Measurements from ENCODE around the gene SUPT20HL2.
"Not testable (repeated sequence)": the region's sequence is repeated elsewhere in the genome, so short reads cannot be mapped to it uniquely, and the experiment has no call there.

Gene SUPT20HL2

DNA sequence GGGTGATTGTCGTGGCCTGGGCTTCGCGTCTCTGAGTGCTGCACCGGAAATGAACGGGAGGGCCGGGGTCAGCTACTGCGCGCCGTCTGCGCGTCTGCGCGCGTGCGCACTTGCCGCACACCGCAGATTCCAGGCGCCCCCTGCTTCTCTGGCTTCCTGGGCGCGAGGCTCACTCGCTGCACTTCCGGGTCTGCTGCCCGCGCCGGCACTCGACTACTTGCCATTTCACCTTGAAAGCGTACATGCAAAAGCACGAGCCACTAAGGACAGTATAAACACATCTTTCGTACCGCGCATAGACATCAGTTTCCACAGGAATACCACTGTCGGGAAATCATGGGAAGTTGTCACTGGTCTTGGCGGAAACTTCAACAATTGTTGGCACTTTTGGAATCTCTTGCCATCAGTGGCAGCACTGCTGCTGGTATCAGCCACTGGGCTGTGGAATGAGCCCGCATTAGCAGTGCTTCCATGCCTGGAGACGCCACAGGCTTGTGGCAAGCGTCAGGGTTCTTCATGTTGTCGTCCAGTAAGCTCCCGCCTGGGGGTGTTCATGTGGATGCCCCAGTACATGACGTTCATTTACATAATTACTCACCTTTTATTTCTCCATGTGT is at the start of gene SUPT20HL2:
SUPT20HL2 (minus strand) TSS at position 51 of the 617 bp plus-strand sequence. CDS start 754 bp downstream, outside the sequence.
- DNase-seq (ENCODE audit: low read depth) = no peak

DNA sequence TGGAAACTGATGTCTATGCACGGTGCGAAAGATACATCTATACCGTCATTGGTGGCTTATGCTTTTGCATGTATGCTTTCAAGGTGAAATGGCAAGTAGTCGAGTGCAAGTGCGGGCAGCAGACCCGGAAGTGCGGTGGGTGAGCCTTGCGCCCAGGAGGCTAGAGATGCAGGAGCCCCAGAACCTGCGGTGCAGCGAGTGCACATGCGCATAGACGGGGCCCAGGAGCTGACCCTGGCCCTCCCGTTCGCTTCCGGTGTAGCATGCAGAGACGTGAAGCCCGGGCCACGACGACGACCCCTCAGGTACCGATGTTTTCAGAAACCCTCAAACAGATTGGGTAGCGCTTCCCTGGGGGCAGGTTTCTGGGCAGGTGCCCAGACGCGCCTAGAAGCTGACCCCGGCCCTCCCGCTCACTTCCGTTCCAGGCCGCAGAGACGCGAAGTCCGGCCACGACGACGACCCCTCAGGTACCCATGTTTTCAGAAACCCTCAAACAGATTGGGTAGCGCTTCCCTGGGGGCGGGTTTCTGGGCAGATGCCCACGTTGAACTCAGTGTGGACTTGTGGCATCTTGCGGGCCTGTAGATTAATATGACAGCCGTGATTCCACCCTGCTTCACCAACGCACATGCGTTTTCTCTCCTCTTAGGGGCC is 48.3 kb upstream of the SUPT20HL2 start:
- DNase-seq (ENCODE audit: low read depth) = not testable (repeated sequence)

DNA sequence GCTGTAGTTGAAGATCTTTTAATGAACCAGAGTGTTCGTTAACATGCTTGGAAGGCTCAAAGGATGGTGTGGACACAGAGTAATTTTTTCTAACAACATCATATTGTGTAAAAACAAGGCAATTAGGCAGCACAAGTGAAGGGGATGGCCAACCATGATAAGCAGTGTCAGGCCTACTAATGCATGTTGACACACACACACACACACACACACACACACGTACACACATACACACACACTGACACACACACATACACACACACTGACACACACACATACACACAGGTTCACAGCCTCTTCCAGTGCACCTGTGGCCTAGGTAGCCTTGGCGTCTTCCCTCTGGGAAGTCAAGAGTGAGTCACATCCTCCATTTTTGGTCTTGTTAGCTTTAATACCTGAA is 46.4 kb upstream of the SUPT20HL2 start, which contains the start of gene SUPT20HL1:
SUPT20HL1 (plus strand) TSS at position 368 of the 400 bp plus-strand sequence. CDS start 2,122 bp downstream, outside the sequence.
- DNase-seq (ENCODE audit: low read depth) = no peak

DNA sequence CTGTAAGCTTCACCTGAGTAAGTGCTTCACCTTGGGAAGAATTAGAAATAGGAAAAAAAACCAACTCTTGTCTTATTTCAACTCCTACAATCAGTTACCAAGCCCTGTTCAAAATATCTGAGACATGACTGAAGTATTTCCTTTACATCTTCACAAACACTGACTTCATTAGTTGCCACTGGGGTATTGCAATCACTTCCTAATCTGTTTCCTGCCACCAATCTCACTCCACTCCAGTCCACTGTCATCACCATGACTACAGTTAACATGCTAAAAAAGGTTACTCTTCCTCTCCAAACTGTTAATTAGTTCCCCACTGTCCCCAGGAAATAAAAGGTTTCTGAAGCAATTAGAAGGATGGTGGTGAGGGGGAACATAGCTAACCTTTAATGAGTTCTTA is 43.2 kb upstream of the SUPT20HL2 start:
- DNase-seq (ENCODE audit: low read depth) = no peak

DNA sequence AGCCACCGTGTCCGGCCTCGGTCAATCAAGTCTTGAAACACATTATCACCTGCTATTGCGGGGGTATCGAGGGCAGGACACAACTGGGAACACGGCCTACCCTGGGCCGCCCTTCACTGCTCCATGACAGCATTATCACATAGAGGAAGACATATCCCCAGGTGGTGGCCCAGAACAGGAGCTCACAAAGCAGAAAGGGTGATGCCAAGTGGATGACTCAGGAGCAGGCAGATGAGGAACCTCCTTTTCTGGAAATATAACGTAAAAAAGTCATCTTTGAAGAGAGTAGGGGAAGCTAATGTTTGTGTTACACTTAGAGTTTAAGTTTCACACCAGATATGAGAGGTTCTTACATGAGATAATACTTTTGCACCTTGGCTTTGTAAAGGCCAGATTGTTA is 41.2 kb upstream of the SUPT20HL2 start:
- DNase-seq (ENCODE audit: low read depth) = no peak

DNA sequence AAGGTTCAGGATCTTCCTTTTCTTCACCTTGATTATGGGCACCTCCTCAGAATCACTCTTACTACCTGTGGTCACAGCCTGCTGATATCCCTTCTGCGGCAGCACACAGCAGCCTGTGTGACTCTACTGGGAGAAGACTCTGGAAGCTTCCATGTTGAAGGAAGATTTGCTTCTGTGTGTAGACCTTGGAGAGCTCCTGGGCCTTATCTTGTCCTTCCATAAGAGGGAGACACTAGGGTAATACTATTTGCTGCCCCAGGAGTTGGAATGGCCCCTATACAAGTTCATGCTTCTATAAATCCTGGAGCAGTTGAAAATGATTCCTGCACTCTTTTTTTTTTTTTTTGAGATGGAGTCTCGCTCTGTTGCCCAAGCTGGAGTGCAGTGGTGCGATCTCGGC is 36.3 kb upstream of the SUPT20HL2 start:
- DNase-seq (ENCODE audit: low read depth) = no peak

DNA sequence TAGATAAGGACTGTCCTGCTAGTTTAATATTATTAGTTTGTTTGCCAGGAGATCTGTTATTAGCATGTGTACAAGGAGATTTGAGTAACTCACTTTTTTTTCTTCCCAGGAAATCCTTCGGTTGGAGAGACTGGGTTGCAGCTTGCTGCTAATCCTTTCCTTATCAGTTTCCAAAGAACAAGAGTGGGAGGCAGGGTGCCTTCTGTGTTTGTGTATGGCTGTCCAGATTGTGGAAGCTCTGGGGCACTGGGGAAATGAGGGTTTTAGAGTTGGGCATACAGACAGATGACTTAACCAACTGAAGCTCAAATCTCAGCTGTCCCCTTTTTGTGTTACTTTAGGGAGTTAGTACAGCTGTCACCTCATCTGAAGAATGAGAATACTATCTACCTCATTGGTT is 34.0 kb upstream of the SUPT20HL2 start:
- no peak for DNase-seq (ENCODE audit: low read depth)

DNA sequence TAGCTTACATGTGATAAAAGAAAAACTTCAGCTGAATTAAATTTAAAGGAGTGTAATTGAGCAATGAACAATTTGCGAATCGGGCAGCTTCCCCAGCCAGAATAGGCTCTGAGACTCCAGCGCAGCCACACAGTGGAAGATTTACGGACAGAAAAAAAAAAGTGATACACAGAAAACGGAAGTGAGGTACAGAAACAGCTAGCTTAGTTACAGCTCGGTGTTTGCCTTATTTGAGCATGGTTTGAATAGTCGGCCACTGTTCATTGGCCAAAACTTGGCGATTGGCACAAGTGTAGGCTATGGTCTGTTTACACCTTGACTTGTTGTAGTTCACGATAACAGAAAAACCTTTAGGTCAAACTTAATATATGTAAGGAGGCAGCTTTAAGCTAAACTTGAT is 29.9 kb upstream of the SUPT20HL2 start:
- no peak for DNase-seq (ENCODE audit: low read depth)

DNA sequence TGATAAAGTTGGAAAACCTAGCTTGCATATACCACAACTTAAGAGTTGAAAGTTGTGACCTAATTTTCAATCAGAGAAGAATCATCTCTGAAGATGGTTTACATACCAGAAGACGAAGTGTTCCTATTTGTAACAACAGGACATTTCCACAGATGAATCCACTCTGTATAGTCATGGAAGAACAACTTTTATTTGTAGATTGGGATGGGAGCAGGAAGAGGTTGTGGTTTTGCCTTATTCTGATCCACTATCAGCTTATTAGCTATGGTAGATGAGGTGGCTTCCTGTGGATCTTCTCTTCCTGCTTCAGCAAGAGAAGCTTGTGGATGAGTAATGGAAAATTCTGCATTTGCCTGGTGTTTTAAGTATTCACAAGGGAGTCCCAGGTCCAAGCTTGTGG is 27.9 kb upstream of the SUPT20HL2 start:
- DNase-seq (ENCODE audit: low read depth) = no peak

DNA sequence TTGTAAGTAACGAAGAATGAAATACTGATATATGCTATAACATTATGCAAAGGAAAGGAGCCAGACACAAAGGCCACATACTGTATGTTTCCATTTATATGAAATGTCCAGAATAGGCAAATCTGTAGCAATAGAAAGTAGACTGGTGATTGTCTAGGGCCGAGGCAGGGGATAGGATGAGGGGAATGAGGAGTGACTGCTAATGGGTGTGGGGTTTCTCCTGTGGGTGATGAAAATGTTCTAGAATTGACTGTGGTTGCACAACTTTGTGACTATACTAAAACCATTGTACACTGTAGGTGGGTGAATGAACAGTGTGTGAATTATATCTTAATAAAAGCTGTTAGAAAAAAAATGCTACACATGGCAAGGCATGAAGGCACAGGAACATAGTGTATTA is 26.6 kb upstream of the SUPT20HL2 start:
- DNase-seq (ENCODE audit: low read depth) = no peak

DNA sequence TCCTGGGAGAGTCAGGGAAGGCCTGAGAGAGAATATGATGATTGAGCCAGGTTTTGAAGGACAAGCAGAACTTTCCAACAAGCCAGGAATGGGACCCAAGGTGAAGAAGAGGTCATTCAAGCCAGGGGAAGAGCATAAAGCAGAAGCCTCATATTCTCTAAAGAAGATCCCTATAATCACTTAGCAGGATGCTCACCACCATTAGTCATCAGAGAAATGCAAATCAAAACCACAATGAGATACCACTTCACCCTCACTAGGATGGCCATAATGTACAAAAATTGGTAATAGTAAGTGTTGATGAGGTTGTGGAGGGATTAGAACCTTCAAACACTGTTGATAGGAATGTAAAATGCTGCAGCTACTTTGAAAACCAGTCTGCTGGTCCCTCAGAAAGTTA is 26.0 kb upstream of the SUPT20HL2 start:
- DNase-seq (ENCODE audit: low read depth) = no peak

DNA sequence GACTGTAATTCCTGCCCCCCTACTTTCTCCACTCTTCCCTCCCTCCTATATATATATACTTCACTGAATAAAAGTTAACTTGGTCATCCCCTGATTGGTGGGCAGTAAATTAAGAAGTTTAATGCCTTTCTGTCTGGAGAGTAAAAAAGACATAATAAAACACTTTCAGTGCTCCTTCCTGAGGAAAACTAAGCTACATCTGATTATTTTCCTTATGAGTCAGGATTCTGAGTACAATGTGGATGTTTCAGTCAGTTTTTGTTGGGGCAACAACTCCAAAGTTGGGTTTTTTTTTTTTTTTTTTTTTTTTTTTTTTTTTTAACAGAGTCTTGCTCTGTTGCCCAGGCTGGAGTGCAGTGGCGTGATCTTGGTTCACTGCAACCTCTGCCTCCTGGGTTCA is 22.0 kb upstream of the SUPT20HL2 start:
- no peak for DNase-seq (ENCODE audit: low read depth)

DNA sequence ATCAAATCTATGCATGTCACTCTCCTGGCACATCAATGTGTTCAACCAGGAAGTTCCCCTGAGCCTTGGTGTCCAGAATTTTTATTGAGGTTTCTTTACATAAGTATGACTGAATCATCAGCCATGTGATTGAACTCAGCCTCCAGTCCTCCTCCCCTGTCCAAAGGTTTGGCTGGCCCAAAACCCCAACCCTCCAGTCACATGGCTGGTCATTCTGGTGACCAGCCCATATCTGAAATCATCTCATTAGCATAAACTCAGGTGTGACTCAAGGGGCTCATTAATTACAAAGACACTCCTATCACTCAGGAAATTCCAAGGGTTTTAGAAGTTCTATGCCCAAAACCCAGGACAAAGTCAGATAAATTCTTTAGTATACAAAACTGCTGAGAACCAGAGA is 20.6 kb upstream of the SUPT20HL2 start:
- no peak for DNase-seq (ENCODE audit: low read depth)

DNA sequence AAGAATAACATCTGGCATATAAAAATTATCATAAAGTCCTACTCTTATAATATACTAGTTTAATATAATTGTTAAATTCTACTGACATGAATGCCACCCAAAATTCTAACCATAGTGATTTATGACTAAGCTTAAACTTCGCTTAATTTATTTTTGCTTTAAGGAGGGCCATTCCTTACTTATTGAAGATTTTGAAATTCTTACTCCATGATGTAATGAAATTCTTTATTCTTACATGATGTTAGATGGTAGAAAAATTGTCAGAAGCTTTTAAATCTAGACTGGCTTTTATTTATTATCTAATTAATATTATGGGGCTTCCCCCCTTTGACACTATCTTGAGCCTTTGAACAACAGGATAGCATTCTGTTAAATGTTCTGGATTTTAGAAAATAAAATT is 19.5 kb upstream of the SUPT20HL2 start:
- DNase-seq (ENCODE audit: low read depth) = no peak

DNA sequence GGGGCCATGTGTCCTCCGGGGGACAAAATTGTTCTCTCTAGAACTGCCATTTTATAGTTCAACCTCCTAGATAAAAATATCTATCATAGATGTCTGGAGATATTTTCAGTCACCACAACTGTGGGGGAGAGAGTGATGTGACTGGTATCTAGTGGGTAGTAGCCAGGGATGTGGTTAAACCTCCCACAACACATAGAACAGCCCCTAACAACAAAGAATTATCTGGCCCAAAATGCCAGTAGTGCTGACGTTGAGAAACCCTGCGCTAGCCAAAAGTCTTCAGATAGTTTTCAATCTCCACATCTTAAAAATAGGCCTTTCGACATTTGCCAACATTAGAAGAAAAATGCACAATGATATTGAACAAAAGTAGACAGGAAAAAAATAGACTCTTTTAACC is 19.0 kb upstream of the SUPT20HL2 start:
- DNase-seq (ENCODE audit: low read depth) = no peak

DNA sequence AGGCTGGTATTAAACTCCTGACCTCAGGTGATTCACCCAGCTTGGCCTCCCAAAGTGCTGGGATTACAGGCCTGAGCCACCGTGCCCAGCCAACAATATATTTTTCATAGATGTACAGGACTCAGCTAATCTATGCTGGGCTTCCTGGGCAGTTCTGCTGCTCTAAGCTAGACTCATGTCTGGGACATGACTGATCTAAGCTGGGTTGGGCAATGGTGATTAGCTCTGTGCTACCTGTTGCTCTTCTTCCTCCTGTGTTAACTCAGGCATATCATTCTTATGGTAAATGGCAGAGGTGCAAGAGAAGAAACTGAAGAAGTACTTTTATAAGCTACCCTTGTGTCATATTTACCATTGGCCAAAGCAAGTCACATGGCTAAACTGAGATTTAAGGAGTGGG is 11.4 kb upstream of the SUPT20HL2 start:
- no peak for DNase-seq (ENCODE audit: low read depth)

DNA sequence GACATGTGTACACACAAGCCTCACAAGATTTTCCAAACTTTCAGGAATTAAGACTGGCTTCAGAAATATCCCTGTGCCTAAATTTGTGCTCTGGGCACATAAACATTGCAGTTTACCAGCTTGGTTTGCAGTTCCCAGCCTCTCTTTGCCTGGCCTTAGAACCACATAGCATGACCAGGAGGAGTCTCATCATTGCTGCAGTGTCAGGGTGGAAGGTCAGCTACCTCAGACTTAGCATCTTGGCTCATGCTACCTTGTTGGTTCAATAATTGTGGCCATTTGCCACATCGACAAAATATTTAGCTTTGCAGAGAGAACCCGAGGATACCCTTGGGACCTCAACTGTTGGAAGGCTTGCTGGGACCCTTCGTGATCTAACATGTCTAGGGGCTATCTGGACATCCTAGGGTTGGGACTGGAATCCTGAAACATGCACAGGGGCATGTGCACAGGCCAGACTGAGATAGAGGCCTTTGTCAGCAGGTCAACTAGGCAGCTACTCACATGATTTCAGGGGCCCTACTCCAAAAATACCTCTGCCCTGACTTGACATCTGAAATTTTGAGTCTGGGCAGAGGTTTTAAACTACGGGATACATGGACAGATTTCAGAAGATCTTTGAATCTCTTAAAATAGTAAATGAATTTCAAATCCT is 8.0 kb upstream of the SUPT20HL2 start:
- no peak for DNase-seq (ENCODE audit: low read depth)

DNA sequence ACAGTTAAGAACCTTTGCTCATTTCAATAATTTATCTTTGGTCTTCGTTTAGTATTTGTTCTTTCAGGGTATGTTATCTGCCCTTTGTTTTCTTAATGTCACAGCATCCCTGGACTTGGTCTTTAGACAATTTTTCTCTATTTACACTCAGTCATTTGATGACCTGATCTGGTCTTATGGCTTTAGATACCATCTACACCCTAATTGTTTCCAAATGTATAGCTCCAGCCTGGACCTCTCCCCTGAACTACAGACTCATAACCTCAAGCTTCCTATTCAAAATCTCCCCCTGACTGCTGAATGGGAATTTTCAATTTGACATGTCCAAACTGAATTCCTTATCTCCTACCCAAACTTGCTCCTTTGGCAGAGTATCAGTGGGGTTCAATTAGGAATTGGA is 3.7 kb upstream of the SUPT20HL2 start:
- DNase-seq (ENCODE audit: low read depth) = no peak

DNA sequence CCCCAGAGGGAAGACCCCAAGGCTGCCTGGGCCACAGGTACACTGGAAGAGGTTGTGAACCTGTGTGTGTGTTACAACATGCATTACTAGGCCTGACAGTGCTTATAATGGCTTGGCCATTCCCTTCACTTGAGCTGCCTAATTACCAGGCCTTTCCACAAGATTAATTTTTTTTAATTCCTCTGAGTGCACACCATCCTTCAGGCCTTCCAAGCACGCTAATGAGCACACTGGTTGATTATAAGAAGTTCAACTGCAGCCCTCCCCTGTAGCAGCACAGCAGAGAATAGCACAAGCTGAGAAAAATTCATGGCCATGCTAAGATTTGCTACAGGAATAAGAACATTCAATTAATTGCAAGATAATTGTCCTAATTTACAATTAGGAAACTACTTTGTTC is 2.2 kb upstream of the SUPT20HL2 start:
- DNase-seq (ENCODE audit: low read depth) = no peak

DNA sequence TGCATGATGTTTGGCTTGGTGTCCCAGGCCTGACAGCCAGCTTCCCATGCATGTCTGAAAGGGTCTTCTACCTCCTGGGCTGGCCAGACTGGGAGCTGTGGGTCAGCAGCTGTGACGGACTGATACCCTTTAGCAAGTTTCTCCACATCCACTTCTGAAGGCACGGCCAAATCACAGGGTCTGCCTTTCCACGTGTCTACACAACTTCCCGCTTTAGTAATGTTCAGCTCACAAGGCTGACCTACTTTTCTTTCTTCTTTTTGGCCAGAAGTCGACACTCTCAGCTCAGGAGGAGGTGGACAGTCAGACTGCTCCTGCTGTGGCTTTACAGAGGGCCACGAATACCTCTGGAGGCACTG is 1.6 kb downstream of the SUPT20HL2 start:
- DNase-seq (ENCODE audit: low read depth) = not testable (repeated sequence)

DNA sequence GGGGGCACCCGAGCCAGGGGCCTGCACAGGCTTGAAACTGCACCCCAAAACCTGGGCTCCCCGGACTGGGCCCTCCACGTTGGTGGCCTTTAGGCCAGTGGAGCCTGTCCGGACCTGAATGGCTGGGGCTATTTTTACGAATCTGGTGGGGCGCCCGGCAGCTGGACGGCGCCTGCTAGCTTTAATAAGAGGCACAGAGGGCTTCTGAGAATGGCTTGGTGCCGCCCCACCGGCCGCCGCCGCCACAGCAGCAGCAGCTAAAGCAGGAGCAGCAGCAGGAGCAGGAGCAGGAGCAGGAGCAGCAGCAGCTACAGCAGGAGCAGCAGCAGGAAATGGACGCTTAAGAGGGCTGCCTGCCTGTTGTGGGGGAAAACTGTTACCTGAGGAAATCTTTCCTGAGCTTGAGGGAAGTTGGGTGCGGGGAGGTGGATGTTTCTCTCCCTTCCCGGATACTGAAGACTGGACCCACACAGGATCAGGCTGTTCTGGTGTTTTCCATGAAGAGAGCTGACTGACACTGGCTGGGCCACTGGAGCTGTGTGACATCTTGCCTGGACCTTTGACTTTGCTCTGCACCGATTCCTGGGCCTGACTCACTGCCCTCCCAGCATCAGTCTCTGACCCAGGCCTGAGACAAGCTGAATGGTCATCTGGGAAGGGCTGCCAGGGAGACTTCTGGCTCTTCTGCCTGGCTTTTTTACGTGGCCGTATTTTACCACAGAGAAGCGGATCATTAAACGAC is 2.2 kb downstream of the SUPT20HL2 start:
- DNase-seq (ENCODE audit: low read depth) = not testable (repeated sequence)

DNA sequence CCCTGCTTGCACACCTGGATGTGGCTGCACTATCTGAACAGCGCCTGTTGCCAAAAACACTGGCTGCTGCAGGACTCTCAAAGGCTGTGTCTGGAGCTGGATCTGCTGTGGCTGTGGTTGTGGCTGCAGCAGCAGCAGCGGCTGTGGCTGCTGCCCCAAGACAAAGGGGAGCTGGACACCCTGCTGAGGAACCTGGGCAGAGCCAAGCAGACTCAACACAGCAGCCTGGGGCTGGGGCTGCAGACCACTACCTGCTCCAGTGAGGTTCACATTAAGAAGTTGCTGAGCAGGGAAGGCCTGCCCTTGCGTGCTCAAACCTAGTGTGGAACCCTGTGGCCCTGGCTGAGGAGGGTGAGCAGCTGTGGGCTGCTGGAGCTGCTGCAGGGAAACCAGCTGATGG is 3.0 kb downstream of the SUPT20HL2 start:
- DNase-seq (ENCODE audit: low read depth) = not testable (repeated sequence)

All from activated T-cell treated with anti-CD3 and anti-CD28 coated beads for 48 hours (primary cell).